ENCODE data around the gene AQP1.

The AQP1 gene

GRCh38 chr7:30906515-30907240 is 5.0 kb upstream of the AQP1 start:
- Mint-ChIP-seq H3K27ac (no peak overlapping the region), H3K9me3 (no peaks in the 10 kb centered on the region), H3K27me3 (ENCODE audit: low read depth) (no peaks in the 10 kb centered on the region), H3K4me3 (no peak overlapping the region), H3K36me3 (ENCODE audit: low read depth) (no peaks in the 10 kb centered on the region), H3K4me1 (ENCODE audit: low read depth) (no peaks in the 10 kb centered on the region)

- Mint-ChIP-seq H3K9me3 (no peaks in the 10 kb centered on the region), H3K4me3 (no peak overlapping the region)
Measured at GRCh38 chr7:30907527-30908267, 4.0 kb upstream of the AQP1 start.

GRCh38 chr7:30908681-30909080 is 3.0 kb upstream of the AQP1 start:
- H3K27me3 Mint-ChIP-seq (ENCODE audit: low read depth) = no peaks in the 10 kb centered on the region
- no peak overlapping the region for H3K4me3 Mint-ChIP-seq

More at GRCh38 chr7:30907527-30908267, 4.0 kb upstream of the AQP1 start:
- no peaks in the 10 kb centered on the region for H3K36me3 Mint-ChIP-seq (ENCODE audit: low read depth)
- H3K27me3 Mint-ChIP-seq (ENCODE audit: low read depth) = no peaks in the 10 kb centered on the region
- no peaks in the 10 kb centered on the region for H3K4me1 Mint-ChIP-seq (ENCODE audit: low read depth)
- H3K27ac Mint-ChIP-seq = no peak overlapping the region

GRCh38 chr7:30909431-30909830 is 2.2 kb upstream of the AQP1 start:
- no peaks in the 10 kb centered on the region for H3K27me3 Mint-ChIP-seq (ENCODE audit: low read depth)
- H3K4me1 Mint-ChIP-seq (ENCODE audit: low read depth) = no peaks in the 10 kb centered on the region
- H3K4me3 Mint-ChIP-seq = no peak overlapping the region
- H3K36me3 Mint-ChIP-seq (ENCODE audit: low read depth) = no peaks in the 10 kb centered on the region
- H3K9me3 Mint-ChIP-seq = no peaks in the 10 kb centered on the region
- no peak overlapping the region for H3K27ac Mint-ChIP-seq

More at GRCh38 chr7:30908681-30909080, 3.0 kb upstream of the AQP1 start:
- Mint-ChIP-seq H3K4me1 (ENCODE audit: low read depth) (no peaks in the 10 kb centered on the region), H3K36me3 (ENCODE audit: low read depth) (no peaks in the 10 kb centered on the region), H3K27ac (no peak overlapping the region), H3K9me3 (no peaks in the 10 kb centered on the region)

GRCh38 chr7:30910411-30911073 is 1.1 kb upstream of the AQP1 start:
- no peak overlapping the region for H3K27ac Mint-ChIP-seq

GRCh38 chr7:30911133-30911532 is 520 bp upstream of the AQP1 start:
- Mint-ChIP-seq H3K27ac (no peak overlapping the region), H3K9me3 (no peaks in the 10 kb centered on the region), H3K4me1 (ENCODE audit: low read depth) (no peaks in the 10 kb centered on the region), H3K4me3 (no peak overlapping the region), H3K27me3 (ENCODE audit: low read depth) (no peaks in the 10 kb centered on the region), H3K36me3 (ENCODE audit: low read depth) (no peaks in the 10 kb centered on the region)

More at GRCh38 chr7:30910411-30911073, 1.1 kb upstream of the AQP1 start:
- Mint-ChIP-seq H3K4me3 (no peak overlapping the region), H3K36me3 (ENCODE audit: low read depth) (no peaks in the 10 kb centered on the region), H3K9me3 (no peaks in the 10 kb centered on the region), H3K4me1 (ENCODE audit: low read depth) (no peaks in the 10 kb centered on the region), H3K27me3 (ENCODE audit: low read depth) (no peaks in the 10 kb centered on the region)

- Mint-ChIP-seq H3K4me3 (no peak overlapping the region), H3K27ac (no peak overlapping the region), H3K27me3 (ENCODE audit: low read depth) (no peaks in the 10 kb centered on the region), H3K4me1 (ENCODE audit: low read depth) (no peaks in the 10 kb centered on the region), H3K9me3 (no peaks in the 10 kb centered on the region), H3K36me3 (ENCODE audit: low read depth) (no peaks in the 10 kb centered on the region)
Measured at GRCh38 chr7:30912021-30912730, 523 bp downstream of the AQP1 start.

GRCh38 chr7:30912731-30912985 is 1.0 kb downstream of the AQP1 start:
- no peaks in the 10 kb centered on the region for H3K27me3 Mint-ChIP-seq (ENCODE audit: low read depth)
- no peak overlapping the region for H3K4me3 Mint-ChIP-seq
- H3K9me3 Mint-ChIP-seq = no peaks in the 10 kb centered on the region
- no peaks in the 10 kb centered on the region for H3K36me3 Mint-ChIP-seq (ENCODE audit: low read depth)
- H3K27ac Mint-ChIP-seq = no peak overlapping the region
- H3K4me1 Mint-ChIP-seq (ENCODE audit: low read depth) = no peaks in the 10 kb centered on the region

GRCh38 chr7:30912986-30913811 is 1.5 kb downstream of the AQP1 start:
- no peak overlapping the region for H3K27ac Mint-ChIP-seq
- no peaks in the 10 kb centered on the region for H3K4me1 Mint-ChIP-seq (ENCODE audit: low read depth)
- H3K36me3 Mint-ChIP-seq (ENCODE audit: low read depth) = no peaks in the 10 kb centered on the region
- no peaks in the 10 kb centered on the region for H3K9me3 Mint-ChIP-seq
- H3K4me3 Mint-ChIP-seq = no peak overlapping the region
- no peaks in the 10 kb centered on the region for H3K27me3 Mint-ChIP-seq (ENCODE audit: low read depth)

GRCh38 chr7:30913821-30914515 is 2.3 kb downstream of the AQP1 start:
- Mint-ChIP-seq H3K36me3 (ENCODE audit: low read depth) (no peaks in the 10 kb centered on the region), H3K9me3 (no peaks in the 10 kb centered on the region), H3K4me3 (no peak overlapping the region), H3K27ac (no peak overlapping the region), H3K27me3 (ENCODE audit: low read depth) (no peaks in the 10 kb centered on the region), H3K4me1 (ENCODE audit: low read depth) (no peaks in the 10 kb centered on the region)

- H3K27ac Mint-ChIP-seq = no peak overlapping the region
Measured at GRCh38 chr7:30914596-30914995, 2.9 kb downstream of the AQP1 start.

GRCh38 chr7:30915005-30915601 is 3.5 kb downstream of the AQP1 start:
- Mint-ChIP-seq H3K27me3 (ENCODE audit: low read depth) (no peaks in the 10 kb centered on the region), H3K36me3 (ENCODE audit: low read depth) (no peaks in the 10 kb centered on the region), H3K4me1 (ENCODE audit: low read depth) (no peaks in the 10 kb centered on the region), H3K4me3 (no peak overlapping the region), H3K27ac (no peak overlapping the region), H3K9me3 (no peaks in the 10 kb centered on the region)

More at GRCh38 chr7:30914596-30914995, 2.9 kb downstream of the AQP1 start:
- Mint-ChIP-seq H3K36me3 (ENCODE audit: low read depth) (no peaks in the 10 kb centered on the region), H3K9me3 (no peaks in the 10 kb centered on the region), H3K4me1 (ENCODE audit: low read depth) (no peaks in the 10 kb centered on the region), H3K4me3 (no peak overlapping the region), H3K27me3 (ENCODE audit: low read depth) (no peaks in the 10 kb centered on the region)

- no peak overlapping the region for H3K27ac Mint-ChIP-seq
- H3K4me1 Mint-ChIP-seq (ENCODE audit: low read depth) = no peaks in the 10 kb centered on the region
- H3K27me3 Mint-ChIP-seq (ENCODE audit: low read depth) = no peaks in the 10 kb centered on the region
- no peaks in the 10 kb centered on the region for H3K36me3 Mint-ChIP-seq (ENCODE audit: low read depth)
- H3K4me3 Mint-ChIP-seq = no peak overlapping the region
- H3K9me3 Mint-ChIP-seq = no peaks in the 10 kb centered on the region
Measured at GRCh38 chr7:30915751-30916150, 4.1 kb downstream of the AQP1 start.
